Stimulated activated CD4-positive, alpha-beta T cell treated with anti-CD3 and anti-CD28 coated beads, Interleukin-4, amount 100 ng/mL, for 24 hours (primary cell): Measurements from ENCODE around the gene NPIPB5.
"Not testable (repeated sequence)": the region's sequence is repeated elsewhere in the genome, so short reads cannot be mapped to it uniquely, and the experiment has no call there.

ENCODE experiments used
- DNase-seq: peaks from one replicate; pipeline ENCODE4 v3.0.0-alpha.2; 2020

The NPIPB5 gene

DNA sequence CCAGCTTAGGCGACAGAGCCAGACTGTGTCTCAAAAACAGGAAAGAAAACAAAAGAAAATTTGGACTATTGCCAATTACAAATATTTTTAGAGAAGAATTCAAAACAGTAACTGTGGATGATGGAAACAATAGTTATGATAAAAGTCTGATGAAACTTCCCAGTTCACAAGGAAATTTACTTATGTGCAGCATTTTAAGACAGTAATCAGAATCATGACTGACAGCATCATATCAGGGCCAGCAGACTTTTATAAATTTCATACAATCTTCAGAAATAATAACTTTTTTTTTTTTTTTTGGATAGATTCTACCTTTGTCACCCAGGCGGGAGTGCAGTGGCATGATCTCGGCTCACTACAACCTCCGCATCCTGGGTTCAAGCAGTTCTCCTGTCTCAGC, at the start of gene NPIPB5:
TSS of gene NPIPB5 (plus strand) at position 301 of the 400 bp plus-strand sequence. CDS start 2,911 bp downstream, outside the sequence.
- DNase-seq = not testable (repeated sequence)

DNA sequence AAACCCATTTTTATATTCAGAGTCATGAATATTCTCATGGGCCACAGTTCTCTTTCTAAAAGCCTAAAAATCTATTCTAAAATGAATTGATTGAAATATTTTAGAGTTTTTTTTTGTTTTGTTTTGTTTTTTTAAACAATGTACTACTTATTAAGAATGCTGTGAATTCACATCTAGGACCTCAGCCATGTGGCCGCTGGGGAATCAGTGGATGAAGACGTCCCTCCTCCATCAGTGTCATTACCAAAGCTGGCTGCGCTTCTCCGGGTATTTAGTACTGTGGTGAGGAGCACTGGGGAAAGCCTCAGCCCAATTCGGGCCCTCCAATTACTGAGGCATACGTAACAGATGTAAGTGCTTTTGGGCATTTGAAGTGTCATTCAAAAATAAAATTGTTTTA, 41.8 kb upstream of the NPIPB5 start:
- not testable (repeated sequence) for DNase-seq

DNA sequence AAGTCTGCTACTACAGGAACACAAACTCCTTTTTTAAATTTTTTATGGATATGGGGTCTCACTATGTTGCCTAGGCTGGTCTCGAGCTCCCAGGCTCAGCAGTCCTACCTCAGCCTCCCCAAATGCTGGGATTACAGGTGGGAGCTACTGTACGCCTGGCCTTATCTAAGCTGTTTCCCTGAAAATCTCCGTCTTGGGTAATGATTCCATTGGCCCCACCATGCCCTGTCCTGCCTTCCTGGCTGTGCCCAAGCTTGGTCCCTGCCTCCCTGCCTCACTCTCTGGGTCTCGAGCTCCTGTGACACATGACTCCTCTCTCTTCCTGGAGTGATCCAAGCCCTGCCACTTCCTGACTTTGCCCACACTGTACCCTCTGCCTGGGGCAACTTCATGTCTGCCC, 27.3 kb downstream of the NPIPB5 start:
- DNase-seq = not testable (repeated sequence)

DNA sequence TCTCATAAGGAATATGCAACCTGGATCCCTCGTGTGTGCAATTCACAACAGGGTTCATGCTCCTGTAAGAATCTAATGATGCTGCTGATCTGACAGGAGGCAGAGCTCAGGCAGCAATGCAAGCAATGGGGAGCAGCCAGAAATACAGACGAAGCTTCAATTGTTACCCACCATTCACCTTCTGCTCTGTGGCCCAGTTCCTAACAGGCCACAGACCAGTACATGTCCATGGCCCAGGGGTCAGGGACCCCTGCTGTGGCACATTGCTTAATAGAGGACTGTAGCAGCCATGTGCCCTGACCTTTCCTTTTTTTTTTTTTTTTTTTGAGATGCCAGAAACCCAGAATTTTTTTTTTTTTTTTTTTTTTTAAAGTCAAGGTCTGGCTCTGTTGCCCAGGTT, 34.1 kb downstream of the NPIPB5 start:
- not testable (repeated sequence) for DNase-seq

- DNase-seq = not testable (repeated sequence)
These were observed 35.9 kb downstream of the NPIPB5 start for GRCh38 chr16:22546630-22547029.

GRCh38 chr16:22547170-22547765, 36.6 kb downstream of the NPIPB5 start:
- DNase-seq = not testable (repeated sequence)

GRCh38 chr16:22549853-22550252, 39.2 kb downstream of the NPIPB5 start:
- not testable (repeated sequence) for DNase-seq

DNA sequence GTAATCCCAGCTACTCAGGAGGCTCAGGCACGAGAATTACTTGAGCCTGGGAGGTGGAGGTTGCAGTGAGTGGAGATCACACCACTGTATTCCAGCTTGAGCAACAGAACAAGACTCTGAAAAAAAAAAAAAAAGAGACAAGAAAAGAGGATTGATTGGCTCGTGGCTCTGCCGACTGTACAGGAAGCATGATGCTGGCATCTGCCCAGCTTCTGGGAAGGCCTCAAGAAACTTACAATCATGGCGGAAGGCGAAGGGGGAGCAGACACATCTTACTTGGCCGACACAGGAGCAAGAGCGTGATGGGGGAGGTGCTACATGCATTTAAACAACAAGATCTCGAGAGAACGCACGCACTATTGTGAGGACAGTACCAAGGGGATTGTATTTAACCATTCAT, 40.5 kb downstream of the NPIPB5 start:
- not testable (repeated sequence) for DNase-seq

DNA sequence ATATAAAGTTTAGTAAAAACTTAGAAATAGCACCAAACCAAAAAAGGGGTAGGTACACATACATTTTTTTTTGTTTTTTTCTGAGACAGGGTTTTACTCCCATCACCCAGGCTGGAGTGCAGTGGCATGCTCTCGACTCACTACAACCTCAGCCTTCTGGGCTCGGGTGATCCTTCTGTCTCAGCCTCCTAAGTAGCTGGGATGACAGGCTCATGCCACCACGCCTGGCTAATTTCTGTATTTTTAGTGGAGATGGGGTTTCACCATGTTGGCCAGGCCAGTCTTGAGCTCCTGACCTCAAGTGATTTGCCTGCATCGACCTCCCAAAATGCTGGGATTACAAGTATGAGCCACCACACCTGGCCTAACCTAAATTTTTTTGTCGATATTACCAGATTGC, 41.0 kb downstream of the NPIPB5 start:
- DNase-seq = not testable (repeated sequence)

- not testable (repeated sequence) for DNase-seq
These were observed 46.1 kb downstream of the NPIPB5 start for GRCh38 chr16:22556759-22557158.
